ENCODE data around the gene TRIM2.
"Not testable (repeated sequence)": the region's sequence is repeated elsewhere in the genome, so short reads cannot be mapped to it uniquely, and the experiment has no call there.

The TRIM2 gene

GRCh38 chr4:153186046-153186728 lies 18.1 kb upstream of the TRIM2 start:
- DNase-seq (ENCODE audit: insufficient read length, low spot score) (no peak), FAIRE-seq (no peak)
- TF ChIP-seq POU2F2 (IDR thresholded peaks at IDR 0.05; ENCODE audit: low read depth, low read length) (no peak), TAF1 (IDR thresholded peaks at IDR 0.05; ENCODE audit: low read depth, low read length) (no peak), POLR2AphosphoS5 (IDR thresholded peaks at IDR 0.05; ENCODE audit: low read depth, low read length) (no peak), POLR2A (IDR thresholded peaks at IDR 0.05; ENCODE audit: low read depth, low read length) (no peak), PAX5 (IDR thresholded peaks at IDR 0.05; ENCODE audit: insufficient read depth, low read length, severe bottlenecking) (no peak), SPI1 (IDR thresholded peaks at IDR 0.05; ENCODE audit: low read depth, low read length) (no peak)

GRCh38 chr4:153189016-153189801 lies 15.0 kb upstream of the TRIM2 start:
- no peak for TF ChIP-seq TAF1 (IDR thresholded peaks at IDR 0.05; ENCODE audit: low read depth, low read length)
- no peak for TF ChIP-seq POU2F2 (IDR thresholded peaks at IDR 0.05; ENCODE audit: low read depth, low read length)
- no peak for TF ChIP-seq POLR2A (IDR thresholded peaks at IDR 0.05; ENCODE audit: low read depth, low read length)
- no peak for TF ChIP-seq POLR2AphosphoS5 (IDR thresholded peaks at IDR 0.05; ENCODE audit: low read depth, low read length)
- no peak for TF ChIP-seq SPI1 (IDR thresholded peaks at IDR 0.05; ENCODE audit: low read depth, low read length)
- no peak for TF ChIP-seq PAX5 (IDR thresholded peaks at IDR 0.05; ENCODE audit: insufficient read depth, low read length, severe bottlenecking)
- no peak for FAIRE-seq
- no peak for DNase-seq (ENCODE audit: insufficient read length, low spot score)

GRCh38 chr4:153191795-153192363 lies 12.4 kb upstream of the TRIM2 start:
- DNase-seq (ENCODE audit: insufficient read length, low spot score) (no peak), FAIRE-seq (no peak)
- no peak for TF ChIP-seq POLR2AphosphoS5 (IDR thresholded peaks at IDR 0.05; ENCODE audit: low read depth, low read length)
- no peak for TF ChIP-seq POLR2A (IDR thresholded peaks at IDR 0.05; ENCODE audit: low read depth, low read length)
- no peak for TF ChIP-seq TAF1 (IDR thresholded peaks at IDR 0.05; ENCODE audit: low read depth, low read length)
- no peak for TF ChIP-seq POU2F2 (IDR thresholded peaks at IDR 0.05; ENCODE audit: low read depth, low read length)
- TF ChIP-seq SPI1 (IDR thresholded peaks at IDR 0.05; ENCODE audit: low read depth, low read length) = no peak
- TF ChIP-seq PAX5 (IDR thresholded peaks at IDR 0.05; ENCODE audit: insufficient read depth, low read length, severe bottlenecking) = no peak

DNA sequence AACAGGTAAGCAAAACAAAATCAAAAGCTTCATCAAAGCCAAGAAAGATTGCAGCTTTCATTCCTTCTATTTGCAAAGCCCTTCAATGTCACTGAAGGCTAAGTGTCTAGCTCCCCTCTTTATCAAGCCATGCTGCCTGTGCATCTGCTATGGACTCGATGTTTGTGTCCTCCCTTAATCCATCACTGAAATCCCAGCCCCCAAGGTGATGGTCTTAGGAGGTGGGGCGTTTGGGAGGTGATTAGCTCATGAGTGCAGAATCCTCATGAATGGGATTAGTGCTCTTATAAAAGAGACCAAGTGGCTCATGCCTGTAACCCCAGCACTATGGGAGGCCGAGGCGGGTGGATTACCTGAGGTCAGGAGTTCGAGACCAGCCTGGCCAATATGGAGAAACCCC lies 6.9 kb upstream of the TRIM2 start:
- DNase-seq (ENCODE audit: insufficient read length, low spot score) (no peak), FAIRE-seq (no peak)

GRCh38 chr4:153198719-153199118 lies 5.5 kb upstream of the TRIM2 start:
- TF ChIP-seq POLR2A (IDR thresholded peaks at IDR 0.05; ENCODE audit: low read depth, low read length) = no peak
- TF ChIP-seq SPI1 (IDR thresholded peaks at IDR 0.05; ENCODE audit: low read depth, low read length) = no peak
- no peak for TF ChIP-seq TAF1 (IDR thresholded peaks at IDR 0.05; ENCODE audit: low read depth, low read length)
- TF ChIP-seq PAX5 (IDR thresholded peaks at IDR 0.05; ENCODE audit: insufficient read depth, low read length, severe bottlenecking) = no peak
- no peak for TF ChIP-seq POU2F2 (IDR thresholded peaks at IDR 0.05; ENCODE audit: low read depth, low read length)
- TF ChIP-seq POLR2AphosphoS5 (IDR thresholded peaks at IDR 0.05; ENCODE audit: low read depth, low read length) = no peak
- FAIRE-seq (no peak), DNase-seq (ENCODE audit: insufficient read length, low spot score) (no peak)

More for the DNA sequence above, 6.9 kb upstream of the TRIM2 start:
- TF ChIP-seq POLR2A (IDR thresholded peaks at IDR 0.05; ENCODE audit: low read depth, low read length) (no peak), SPI1 (IDR thresholded peaks at IDR 0.05; ENCODE audit: low read depth, low read length) (no peak), PAX5 (IDR thresholded peaks at IDR 0.05; ENCODE audit: insufficient read depth, low read length, severe bottlenecking) (no peak), POU2F2 (IDR thresholded peaks at IDR 0.05; ENCODE audit: low read depth, low read length) (no peak), TAF1 (IDR thresholded peaks at IDR 0.05; ENCODE audit: low read depth, low read length) (no peak), POLR2AphosphoS5 (IDR thresholded peaks at IDR 0.05; ENCODE audit: low read depth, low read length) (no peak)

GRCh38 chr4:153203746-153204145 lies 497 bp upstream of the TRIM2 start:
- not testable (repeated sequence) for FAIRE-seq; DNase-seq (ENCODE audit: insufficient read length, low spot score)

GRCh38 chr4:153204728-153205648 lies 745 bp downstream of the TRIM2 start:
- no peak for TF ChIP-seq PAX5 (IDR thresholded peaks at IDR 0.05; ENCODE audit: insufficient read depth, low read length, severe bottlenecking)
- TF ChIP-seq POLR2A (IDR thresholded peaks at IDR 0.05; ENCODE audit: low read depth, low read length) = no peak
- TF ChIP-seq TAF1 (IDR thresholded peaks at IDR 0.05; ENCODE audit: low read depth, low read length) = no peak
- TF ChIP-seq POU2F2 (IDR thresholded peaks at IDR 0.05; ENCODE audit: low read depth, low read length) = no peak
- no peak for TF ChIP-seq POLR2AphosphoS5 (IDR thresholded peaks at IDR 0.05; ENCODE audit: low read depth, low read length)
- TF ChIP-seq SPI1 (IDR thresholded peaks at IDR 0.05; ENCODE audit: low read depth, low read length) = no peak
- DNase-seq (ENCODE audit: insufficient read length, low spot score) = no peak
- FAIRE-seq = no peak

DNA sequence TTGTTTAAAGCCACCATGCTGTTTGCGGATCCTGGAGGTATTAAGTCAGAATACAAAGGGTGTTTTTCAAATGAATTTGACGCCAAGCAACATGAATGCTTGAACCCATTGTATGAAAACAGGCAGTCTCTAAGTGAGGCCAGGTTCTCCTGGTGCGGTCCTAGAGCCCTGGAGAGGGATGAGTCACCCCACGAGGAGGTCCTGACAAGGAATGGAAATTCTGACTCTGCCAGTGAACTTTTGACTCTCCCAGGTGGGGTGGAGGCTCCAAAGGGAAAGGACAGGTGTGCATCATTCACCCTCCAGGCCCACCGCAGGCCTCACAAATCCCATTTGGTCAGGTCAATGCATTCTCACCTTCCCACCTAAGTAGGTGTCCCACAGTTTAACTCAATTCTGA lies 1.5 kb downstream of the TRIM2 start:
- FAIRE-seq = no peak
- no peak for DNase-seq (ENCODE audit: insufficient read length, low spot score)
- no peak for TF ChIP-seq SPI1 (IDR thresholded peaks at IDR 0.05; ENCODE audit: low read depth, low read length)
- no peak for TF ChIP-seq POLR2A (IDR thresholded peaks at IDR 0.05; ENCODE audit: low read depth, low read length)
- no peak for TF ChIP-seq TAF1 (IDR thresholded peaks at IDR 0.05; ENCODE audit: low read depth, low read length)
- no peak for TF ChIP-seq POU2F2 (IDR thresholded peaks at IDR 0.05; ENCODE audit: low read depth, low read length)
- no peak for TF ChIP-seq POLR2AphosphoS5 (IDR thresholded peaks at IDR 0.05; ENCODE audit: low read depth, low read length)
- TF ChIP-seq PAX5 (IDR thresholded peaks at IDR 0.05; ENCODE audit: insufficient read depth, low read length, severe bottlenecking) = no peak

All from GM12891 (cell line).